Stimulated activated CD4-positive, alpha-beta T cell treated with anti-CD3 and anti-CD28 coated beads, TNF-alpha, amount 100 ng/mL, for 48 hours (primary cell): ENCODE data around the gene PTPN13.
"Not testable (repeated sequence)": the region's sequence is repeated elsewhere in the genome, so short reads cannot be mapped to it uniquely, and the experiment has no call there.

ENCODE experiments used
- DNase-seq, 3 donors: peaks; one replicate each; pipeline ENCODE4 v3.0.0-alpha.2; 2020; ENCODE audit warnings: low read depth in 3 of 3

PTPN13 gene

GRCh38 chr4:86717651-86718050 lies 123.5 kb downstream of the PTPN13 start:
- no peak for DNase-seq

- no peak for DNase-seq
Measured at GRCh38 chr4:86718152-86718551, 124.0 kb downstream of the PTPN13 start.

DNA sequence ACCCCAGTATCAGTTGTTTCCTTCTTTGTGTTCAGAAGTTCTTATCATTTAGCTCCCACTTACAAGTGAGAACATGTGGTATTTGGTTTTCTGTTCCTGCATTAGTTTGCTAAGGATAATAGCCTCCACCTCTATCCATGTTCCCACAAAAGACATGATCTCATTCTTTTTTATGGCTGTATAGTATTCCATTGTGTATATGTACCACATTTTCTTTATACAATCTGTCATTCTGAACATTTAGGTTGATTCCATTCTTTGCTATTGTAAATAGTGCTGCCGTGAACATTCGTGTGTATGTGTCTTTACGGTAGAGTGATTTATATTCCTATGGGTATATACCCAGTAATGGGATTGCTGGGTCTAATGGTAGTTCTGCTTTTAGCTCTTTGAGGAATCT lies 125.0 kb downstream of the PTPN13 start:
- not testable (repeated sequence) for DNase-seq

- DNase-seq: no peak
Measured at GRCh38 chr4:86720508-86721068, 126.5 kb downstream of the PTPN13 start.

DNA sequence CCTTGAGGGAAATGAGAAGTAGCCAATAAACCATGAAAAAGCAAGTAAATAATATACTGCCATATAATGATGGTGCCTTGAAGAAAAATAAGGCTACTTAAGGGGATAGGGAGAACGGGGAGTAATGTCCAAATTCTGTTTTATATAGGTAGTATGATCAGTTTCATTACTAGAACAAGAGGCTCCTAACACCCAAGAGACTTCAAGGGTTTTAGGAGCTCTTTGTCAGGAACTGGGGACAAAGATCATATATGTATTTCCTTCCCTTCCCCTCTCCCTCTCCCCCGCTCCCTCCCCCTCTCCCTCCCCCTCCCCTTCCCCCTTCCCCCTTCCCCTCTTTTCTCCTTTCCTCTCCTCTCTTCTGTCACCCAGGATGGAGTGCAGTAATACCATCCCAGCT lies 127.3 kb downstream of the PTPN13 start:
- DNase-seq: no peak

GRCh38 chr4:86730310-86730709 lies 136.2 kb downstream of the PTPN13 start:
- no peak for DNase-seq

GRCh38 chr4:86737244-86737643 lies 143.1 kb downstream of the PTPN13 start:
- no peak for DNase-seq

GRCh38 chr4:86741846-86742245 lies 147.7 kb downstream of the PTPN13 start:
- DNase-seq: no peak

- DNase-seq: no peak
Measured at GRCh38 chr4:86744570-86744969, 150.5 kb downstream of the PTPN13 start.

DNA sequence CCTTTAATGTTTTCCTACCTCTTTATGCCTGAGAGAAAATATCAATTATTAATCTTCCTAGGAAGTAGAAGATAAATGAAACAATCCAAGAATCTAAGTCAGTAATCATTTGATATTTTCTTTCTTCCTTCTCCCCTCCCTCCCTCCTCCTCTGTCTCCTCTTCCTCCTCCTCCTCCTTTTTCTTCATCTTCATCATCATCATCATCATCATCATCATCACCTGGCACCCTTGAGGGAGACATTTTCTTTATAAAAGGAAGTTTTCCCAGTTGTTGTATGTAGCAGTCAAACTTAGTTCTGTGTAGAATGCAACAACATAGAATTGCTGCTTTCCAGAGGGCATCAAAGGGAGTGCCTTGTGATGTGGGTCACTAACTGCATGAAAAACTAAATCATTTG lies 155.0 kb downstream of the PTPN13 start:
- no peak for DNase-seq

GRCh38 chr4:86755388-86755787 lies 161.3 kb downstream of the PTPN13 start:
- DNase-seq: no peak

GRCh38 chr4:86757468-86757867 lies 163.4 kb downstream of the PTPN13 start:
- DNase-seq: no peak

DNA sequence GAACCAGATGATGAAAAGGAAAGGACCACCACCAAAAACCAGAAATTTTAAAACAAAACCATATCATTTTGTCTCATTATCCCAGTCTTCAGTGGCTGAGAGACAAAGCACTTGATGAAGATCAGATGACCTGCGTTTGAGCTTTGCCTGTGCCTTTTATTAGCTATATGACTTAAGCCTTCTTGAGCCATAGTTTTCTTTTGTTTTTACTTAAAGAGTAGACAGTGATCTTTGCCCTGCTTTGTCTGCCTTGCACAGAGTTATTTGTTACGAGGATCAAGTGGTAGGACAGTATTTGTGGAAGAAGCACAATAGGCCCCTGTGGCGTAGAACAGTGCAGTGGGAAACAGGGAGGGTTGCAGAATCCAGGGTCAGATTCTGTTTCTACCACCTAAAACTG lies 165.2 kb downstream of the PTPN13 start:
- no peak for DNase-seq

DNA sequence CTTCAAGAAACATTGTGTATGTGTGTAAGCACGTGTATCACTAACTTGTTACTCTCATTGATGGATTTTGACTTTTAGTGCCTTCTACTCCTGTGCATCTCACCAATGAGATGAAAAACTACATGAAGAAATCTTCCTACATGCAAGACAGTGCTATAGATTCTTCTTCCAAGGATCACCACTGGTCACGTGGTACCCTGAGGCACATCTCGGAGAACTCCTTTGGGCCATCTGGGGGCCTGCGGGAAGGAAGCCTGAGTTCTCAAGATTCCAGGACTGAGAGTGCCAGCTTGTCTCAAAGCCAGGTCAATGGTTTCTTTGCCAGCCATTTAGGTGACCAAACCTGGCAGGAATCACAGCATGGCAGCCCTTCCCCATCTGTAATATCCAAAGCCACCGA lies 168.5 kb downstream of the PTPN13 start:
- no peak for DNase-seq

- DNase-seq: no peak
Measured at GRCh38 chr4:86769794-86770193, 175.7 kb downstream of the PTPN13 start.

DNA sequence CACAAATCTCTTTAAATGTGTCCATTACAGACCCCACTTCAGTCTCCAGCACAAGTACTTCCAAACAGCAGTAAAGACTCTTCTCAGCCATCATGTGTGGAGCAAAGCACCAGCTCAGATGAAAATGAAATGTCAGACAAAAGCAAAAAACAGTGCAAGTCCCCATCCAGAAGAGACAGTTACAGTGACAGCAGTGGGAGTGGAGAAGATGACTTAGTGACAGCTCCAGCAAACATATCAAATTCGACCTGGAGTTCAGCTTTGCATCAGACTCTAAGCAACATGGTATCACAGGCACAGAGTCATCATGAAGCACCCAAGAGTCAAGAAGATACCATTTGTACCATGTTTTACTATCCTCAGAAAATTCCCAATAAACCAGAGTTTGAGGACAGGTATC lies 177.0 kb downstream of the PTPN13 start:
- no peak for DNase-seq

DNA sequence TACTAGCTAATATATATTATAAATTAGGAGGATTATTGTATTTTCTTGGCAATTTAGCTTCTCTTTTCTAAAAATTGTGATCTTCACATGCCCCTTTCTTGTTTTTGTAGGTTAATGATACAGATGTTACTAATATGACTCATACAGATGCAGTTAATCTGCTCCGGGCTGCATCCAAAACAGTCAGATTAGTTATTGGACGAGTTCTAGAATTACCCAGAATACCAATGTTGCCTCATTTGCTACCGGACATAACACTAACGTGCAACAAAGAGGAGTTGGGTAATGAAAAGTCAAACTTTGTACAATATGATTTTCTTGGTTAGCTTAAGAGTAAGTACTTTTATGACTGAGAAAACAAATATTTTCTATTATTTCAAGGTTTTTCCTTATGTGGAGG lies 180.9 kb downstream of the PTPN13 start:
- DNase-seq: no peak

DNA sequence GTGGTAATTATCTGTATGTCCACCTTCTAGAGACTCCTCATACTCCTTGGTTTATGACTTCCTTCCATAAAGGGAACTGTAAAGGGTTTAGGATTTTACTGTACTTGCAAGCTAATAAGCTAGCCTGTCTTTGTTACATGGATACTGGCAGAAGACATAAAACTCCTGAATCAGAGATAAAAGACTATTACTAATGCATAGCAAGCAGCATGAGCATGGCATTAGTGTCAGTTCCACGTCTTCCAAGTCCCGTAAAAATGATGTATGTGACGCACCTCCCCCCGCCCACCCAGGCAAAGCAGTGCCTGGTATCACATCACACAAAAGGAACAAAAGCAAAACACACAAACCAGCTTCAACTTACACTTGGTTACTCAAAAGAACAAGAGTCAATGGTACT lies 184.1 kb downstream of the PTPN13 start:
- DNase-seq: no peak

- DNase-seq: no peak
Measured at GRCh38 chr4:86788826-86789225, 194.7 kb downstream of the PTPN13 start.

GRCh38 chr4:86791126-86791525 lies 197.0 kb downstream of the PTPN13 start:
- no peak for DNase-seq

GRCh38 chr4:86809809-86810208 lies 215.7 kb downstream of the PTPN13 start:
- DNase-seq: no peak

- no peak for DNase-seq
Measured at GRCh38 chr4:86810847-86811246, 216.7 kb downstream of the PTPN13 start.

DNA sequence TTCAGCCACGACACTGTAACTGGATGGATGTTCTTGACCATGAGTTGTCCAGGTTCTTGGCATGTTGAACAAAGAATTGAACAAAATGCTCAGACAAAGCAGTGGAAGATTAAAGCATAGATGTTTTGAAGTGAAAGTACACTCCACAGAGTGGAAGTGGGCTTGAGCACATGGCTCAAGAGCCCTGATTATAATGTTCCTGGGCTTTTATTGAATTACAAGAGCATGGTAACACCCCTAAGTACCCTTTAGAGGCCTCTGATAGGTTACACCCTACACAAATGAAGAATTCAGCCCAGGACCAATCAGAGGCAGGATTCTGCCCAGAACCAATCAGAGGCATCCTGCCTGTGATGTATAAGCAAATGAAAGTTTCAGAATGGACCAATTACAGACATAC lies 221.5 kb downstream of the PTPN13 start:
- no peak for DNase-seq

DNA sequence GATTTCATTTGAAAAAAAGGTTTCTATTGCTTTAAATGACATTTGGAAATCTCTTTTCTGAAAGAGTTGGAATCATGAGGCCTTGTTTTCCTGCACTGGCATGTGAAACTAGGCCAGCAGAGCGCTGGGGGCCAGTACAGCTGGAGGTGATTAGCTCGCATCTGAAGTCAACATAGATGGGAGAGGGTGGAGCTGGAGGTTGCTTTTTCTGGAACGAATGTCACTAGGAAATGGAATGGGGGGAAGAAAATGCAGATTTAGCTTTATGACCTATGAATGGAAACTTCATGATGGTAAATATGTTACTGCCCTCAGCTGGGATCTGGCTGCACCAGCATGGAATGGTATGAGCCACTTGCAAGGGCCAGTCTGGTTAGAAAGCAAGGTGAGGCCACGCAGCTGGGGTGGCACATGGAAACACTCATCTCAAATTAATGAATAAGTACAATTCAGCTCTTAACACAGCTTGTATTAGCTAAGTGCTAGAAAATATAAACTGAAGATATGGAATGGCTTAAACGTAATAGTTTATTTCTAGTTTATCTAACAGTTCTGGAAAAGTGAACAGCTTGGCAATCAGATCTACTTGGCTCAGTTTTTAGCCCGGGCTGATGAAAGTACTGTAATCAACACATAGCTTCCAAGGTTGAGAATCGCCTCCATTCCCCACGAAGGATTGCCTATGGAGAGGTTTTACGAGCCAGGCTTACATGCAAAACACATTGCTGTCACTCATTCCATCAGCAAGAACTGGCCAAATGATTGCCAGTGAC lies 222.6 kb downstream of the PTPN13 start:
- DNase-seq: no peak
